Measurements from ENCODE around the gene VPS45. TPM values are rescaled to one million over a fixed set of nuclear protein-coding genes. Genes with fewer than 3 reads are reported as not detected.

The VPS45 gene
- polyA plus RNA-seq, 1 of the 3 experiments (the other 2 are of a cell fraction): 31.5 TPM

GRCh38 chr1:150073516-150073915 lies 5.9 kb downstream of the VPS45 start:
- H3K27me3 ChIP-seq (ENCODE audit: insufficient read depth): no peaks in the 10 kb centered on the region
- no peak overlapping the region; a peak in 1 of 4 replicates for H3K27ac ChIP-seq (ENCODE audit: low read depth in 2 of 2, low read length in 1 of 2)
- no peak overlapping the region for H2AFZ ChIP-seq (ENCODE audit: low read depth)
- TF ChIP-seq EZH2phosphoT487 (IDR thresholded peaks at IDR 0.05; ENCODE audit: borderline replicate concordance, low read depth) (no peak), RAD21 (IDR thresholded peaks at IDR 0.05; ENCODE audit: low read length) (no peak), NFIC (IDR thresholded peaks at IDR 0.05; ENCODE audit: borderline replicate concordance) (no peak), YY1 (IDR thresholded peaks at IDR 0.05; ENCODE audit: low read depth) (no peak), USF1 (IDR thresholded peaks at IDR 0.05; ENCODE audit: borderline replicate concordance, low read depth) (no peak), RCOR1 (IDR thresholded peaks at IDR 0.05; ENCODE audit: low read length) (no peak), CHD2 (IDR thresholded peaks at IDR 0.05; ENCODE audit: low read length, partially characterized antibody) (no peak), RXRA (IDR thresholded peaks at IDR 0.05; ENCODE audit: borderline replicate concordance, low read depth) (no peak)
- TF ChIP-seq, protein P1, sequence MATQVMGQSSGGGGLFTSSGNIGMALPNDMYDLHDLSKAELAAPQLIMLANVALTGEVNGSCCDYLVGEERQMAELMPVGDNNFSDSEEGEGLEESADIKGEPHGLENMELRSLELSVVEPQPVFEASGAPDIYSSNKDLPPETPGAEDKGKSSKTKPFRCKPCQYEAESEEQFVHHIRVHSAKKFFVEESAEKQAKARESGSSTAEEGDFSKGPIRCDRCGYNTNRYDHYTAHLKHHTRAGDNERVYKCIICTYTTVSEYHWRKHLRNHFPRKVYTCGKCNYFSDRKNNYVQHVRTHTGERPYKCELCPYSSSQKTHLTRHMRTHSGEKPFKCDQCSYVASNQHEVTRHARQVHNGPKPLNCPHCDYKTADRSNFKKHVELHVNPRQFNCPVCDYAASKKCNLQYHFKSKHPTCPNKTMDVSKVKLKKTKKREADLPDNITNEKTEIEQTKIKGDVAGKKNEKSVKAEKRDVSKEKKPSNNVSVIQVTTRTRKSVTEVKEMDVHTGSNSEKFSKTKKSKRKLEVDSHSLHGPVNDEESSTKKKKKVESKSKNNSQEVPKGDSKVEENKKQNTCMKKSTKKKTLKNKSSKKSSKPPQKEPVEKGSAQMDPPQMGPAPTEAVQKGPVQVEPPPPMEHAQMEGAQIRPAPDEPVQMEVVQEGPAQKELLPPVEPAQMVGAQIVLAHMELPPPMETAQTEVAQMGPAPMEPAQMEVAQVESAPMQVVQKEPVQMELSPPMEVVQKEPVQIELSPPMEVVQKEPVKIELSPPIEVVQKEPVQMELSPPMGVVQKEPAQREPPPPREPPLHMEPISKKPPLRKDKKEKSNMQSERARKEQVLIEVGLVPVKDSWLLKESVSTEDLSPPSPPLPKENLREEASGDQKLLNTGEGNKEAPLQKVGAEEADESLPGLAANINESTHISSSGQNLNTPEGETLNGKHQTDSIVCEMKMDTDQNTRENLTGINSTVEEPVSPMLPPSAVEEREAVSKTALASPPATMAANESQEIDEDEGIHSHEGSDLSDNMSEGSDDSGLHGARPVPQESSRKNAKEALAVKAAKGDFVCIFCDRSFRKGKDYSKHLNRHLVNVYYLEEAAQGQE (IDR thresholded peaks at IDR 0.05; ENCODE audit: low read depth, low read length): no peak
- no peak overlapping the region for H3K9ac ChIP-seq
- CTCF ChIA-PET: interaction anchor here (0.6 to 5.6 kb wide), 19 partner anchors 8 to 152 kb away, joined by 3 to 87 read pairs (median 4); no protein-coding TSS in a partner anchor
- POLR2A ChIA-PET: no interaction called here
- H3K36me3 ChIP-seq (replicated peaks in 1 of 2; ENCODE audit: control insufficient read depth in 1 of 2, insufficient read depth in 2 of 2, low read length in 1 of 2): peaks cover 57 to 69% of the 10 kb centered on the region in 2 experiments
- H3K4me1 ChIP-seq (ENCODE audit: control insufficient read depth in 1 of 2, insufficient read depth in 2 of 2, low read depth in 1 of 2, low read length in 1 of 2): peaks cover 0 to 8% of the 10 kb centered on the region in 2 experiments; a peak in 2 of 4 replicates
- no peak overlapping the region for H3K4me2 ChIP-seq
- peaks cover 26% of the 10 kb centered on the region for H3K79me2 ChIP-seq (ENCODE audit: insufficient read depth)
- H3F3A ChIP-seq (replicated peaks; ENCODE audit: insufficient read depth): peaks cover 12% of the 10 kb centered on the region
- H4K20me1 ChIP-seq (ENCODE audit: insufficient read depth): no peaks in the 10 kb centered on the region
- DNase-seq: no peak
- H3K4me3 ChIP-seq (ENCODE audit: low read depth in 2 of 2, low read length in 1 of 2): no peak overlapping the region
- 63% methylated on average over 2 of the region's 2 CpGs for WGBS (ENCODE audit: low lambda C conversion rate)
- no peaks in the 10 kb centered on the region for H3K9me3 ChIP-seq
- no peaks in the 10 kb centered on the region for H3K9me2 ChIP-seq

- TF ChIP-seq, protein P2, sequence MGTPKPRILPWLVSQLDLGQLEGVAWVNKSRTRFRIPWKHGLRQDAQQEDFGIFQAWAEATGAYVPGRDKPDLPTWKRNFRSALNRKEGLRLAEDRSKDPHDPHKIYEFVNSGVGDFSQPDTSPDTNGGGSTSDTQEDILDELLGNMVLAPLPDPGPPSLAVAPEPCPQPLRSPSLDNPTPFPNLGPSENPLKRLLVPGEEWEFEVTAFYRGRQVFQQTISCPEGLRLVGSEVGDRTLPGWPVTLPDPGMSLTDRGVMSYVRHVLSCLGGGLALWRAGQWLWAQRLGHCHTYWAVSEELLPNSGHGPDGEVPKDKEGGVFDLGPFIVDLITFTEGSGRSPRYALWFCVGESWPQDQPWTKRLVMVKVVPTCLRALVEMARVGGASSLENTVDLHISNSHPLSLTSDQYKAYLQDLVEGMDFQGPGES (IDR thresholded peaks at IDR 0.05; ENCODE audit: low read depth, low read length): no peak
- TF ChIP-seq SMC3 (IDR thresholded peaks at IDR 0.05; ENCODE audit: low read depth, low read length): no peak
- no peak for TF ChIP-seq NFIC (IDR thresholded peaks at IDR 0.05; ENCODE audit: borderline replicate concordance)
- no peak for TF ChIP-seq RFX5 (IDR thresholded peaks at IDR 0.05; ENCODE audit: low read length)
- TF ChIP-seq ELF1 (IDR thresholded peaks at IDR 0.05): no peak
- no peak for TF ChIP-seq USF1 (IDR thresholded peaks at IDR 0.05; ENCODE audit: borderline replicate concordance, low read depth)
- TF ChIP-seq, protein P3, sequence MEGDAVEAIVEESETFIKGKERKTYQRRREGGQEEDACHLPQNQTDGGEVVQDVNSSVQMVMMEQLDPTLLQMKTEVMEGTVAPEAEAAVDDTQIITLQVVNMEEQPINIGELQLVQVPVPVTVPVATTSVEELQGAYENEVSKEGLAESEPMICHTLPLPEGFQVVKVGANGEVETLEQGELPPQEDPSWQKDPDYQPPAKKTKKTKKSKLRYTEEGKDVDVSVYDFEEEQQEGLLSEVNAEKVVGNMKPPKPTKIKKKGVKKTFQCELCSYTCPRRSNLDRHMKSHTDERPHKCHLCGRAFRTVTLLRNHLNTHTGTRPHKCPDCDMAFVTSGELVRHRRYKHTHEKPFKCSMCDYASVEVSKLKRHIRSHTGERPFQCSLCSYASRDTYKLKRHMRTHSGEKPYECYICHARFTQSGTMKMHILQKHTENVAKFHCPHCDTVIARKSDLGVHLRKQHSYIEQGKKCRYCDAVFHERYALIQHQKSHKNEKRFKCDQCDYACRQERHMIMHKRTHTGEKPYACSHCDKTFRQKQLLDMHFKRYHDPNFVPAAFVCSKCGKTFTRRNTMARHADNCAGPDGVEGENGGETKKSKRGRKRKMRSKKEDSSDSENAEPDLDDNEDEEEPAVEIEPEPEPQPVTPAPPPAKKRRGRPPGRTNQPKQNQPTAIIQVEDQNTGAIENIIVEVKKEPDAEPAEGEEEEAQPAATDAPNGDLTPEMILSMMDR (IDR thresholded peaks at IDR 0.05): no peak
- peaks cover 68 to 72% of the 10 kb centered on the region in 2 experiments for H3K36me3 ChIP-seq (replicated peaks in 1 of 2; ENCODE audit: control insufficient read depth in 1 of 2, insufficient read depth in 2 of 2, low read length in 1 of 2)
- no peaks in the 10 kb centered on the region for H3K27me3 ChIP-seq (ENCODE audit: insufficient read depth)
- no peaks in the 10 kb centered on the region for H3K4me1 ChIP-seq (ENCODE audit: control insufficient read depth in 1 of 2, insufficient read depth in 2 of 2, low read depth in 1 of 2, low read length in 1 of 2)
- H3K4me2 ChIP-seq: no peak overlapping the region
- WGBS (ENCODE audit: low lambda C conversion rate): 94% methylated on average over 2 of the region's 2 CpGs
- ChIA-PET CTCF (interaction anchor here (5.6 kb wide), 1 partner anchor 89 kb away, joined by 87 read pairs; no protein-coding TSS in a partner anchor), POLR2A (no interaction called here)
- H3K79me2 ChIP-seq (ENCODE audit: insufficient read depth): peaks cover 6% of the 10 kb centered on the region
- H3K27ac ChIP-seq (ENCODE audit: low read depth in 2 of 2, low read length in 1 of 2): no peak overlapping the region
- H3K4me3 ChIP-seq (ENCODE audit: low read depth in 2 of 2, low read length in 1 of 2): no peak overlapping the region
- no peak for DNase-seq
- H3K9me3 ChIP-seq: no peaks in the 10 kb centered on the region
- H3F3A ChIP-seq (replicated peaks; ENCODE audit: insufficient read depth): peaks cover 11% of the 10 kb centered on the region
- no peaks in the 10 kb centered on the region for H4K20me1 ChIP-seq (ENCODE audit: insufficient read depth)
- no peak overlapping the region for H3K9ac ChIP-seq
- no peak overlapping the region for H2AFZ ChIP-seq (ENCODE audit: low read depth)
- H3K9me2 ChIP-seq: no peaks in the 10 kb centered on the region
Observed at GRCh38 chr1:150076066-150076465, 8.5 kb downstream of the VPS45 start.
